GM19467 (cell line): ENCODE results near the gene LENEP.
A peak's percentile ranks its signal among the peaks of the same experiment; 100 is the strongest.

Source experiments
- ATAC-seq: cut with Tn5 transposase; IDR thresholded peaks from one replicate; pipeline ENCODE4 v1.9.1; 2021; ENCODE audit warnings: mild to moderate bottlenecking, moderate library complexity; ENCODE audit not compliant: unreplicated experiment

Gene LENEP

DNA sequence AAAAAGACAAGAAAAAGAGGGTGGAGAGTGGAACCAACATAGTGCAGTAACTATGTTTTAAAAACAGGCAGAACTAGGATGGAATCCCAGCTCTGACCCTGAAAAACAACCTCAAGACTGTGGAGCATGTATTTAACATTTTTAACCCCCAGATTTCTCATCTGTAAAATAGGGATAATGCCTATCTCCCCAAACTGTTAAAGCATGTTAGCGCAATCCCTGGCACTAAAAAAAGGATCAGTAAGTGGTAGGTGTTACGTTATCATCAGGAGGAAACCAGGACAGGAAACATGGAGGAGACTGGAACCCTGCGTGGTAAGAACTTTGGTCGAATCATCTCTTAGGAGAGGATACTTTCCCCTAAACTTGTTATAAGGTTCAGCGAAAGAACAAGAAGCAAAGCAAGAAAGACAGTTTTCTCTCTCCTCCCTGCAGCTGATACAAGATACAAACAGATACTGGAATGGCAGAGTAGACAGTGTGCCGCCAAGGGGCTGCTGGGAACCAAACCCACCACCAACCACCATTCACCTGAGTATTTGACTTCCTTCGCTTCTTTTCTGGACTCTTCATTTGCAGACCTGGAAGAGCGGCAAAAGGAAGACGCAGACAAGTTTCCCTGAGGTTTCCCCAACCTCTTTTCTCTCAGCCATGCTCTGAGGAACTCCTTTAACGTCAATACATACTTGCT lies 32.8 kb upstream of the LENEP start:
- ATAC-seq = no peak

GRCh38 chr1:154961207-154962155 lies 31.9 kb upstream of the LENEP start, which contains the start of gene PYGO2:
Gene PYGO2, minus strand, starts transcription at chr1:154961782. Its CDS starts 206 bp downstream, at chr1:154961576.
- peak; percentile 64 for ATAC-seq

DNA sequence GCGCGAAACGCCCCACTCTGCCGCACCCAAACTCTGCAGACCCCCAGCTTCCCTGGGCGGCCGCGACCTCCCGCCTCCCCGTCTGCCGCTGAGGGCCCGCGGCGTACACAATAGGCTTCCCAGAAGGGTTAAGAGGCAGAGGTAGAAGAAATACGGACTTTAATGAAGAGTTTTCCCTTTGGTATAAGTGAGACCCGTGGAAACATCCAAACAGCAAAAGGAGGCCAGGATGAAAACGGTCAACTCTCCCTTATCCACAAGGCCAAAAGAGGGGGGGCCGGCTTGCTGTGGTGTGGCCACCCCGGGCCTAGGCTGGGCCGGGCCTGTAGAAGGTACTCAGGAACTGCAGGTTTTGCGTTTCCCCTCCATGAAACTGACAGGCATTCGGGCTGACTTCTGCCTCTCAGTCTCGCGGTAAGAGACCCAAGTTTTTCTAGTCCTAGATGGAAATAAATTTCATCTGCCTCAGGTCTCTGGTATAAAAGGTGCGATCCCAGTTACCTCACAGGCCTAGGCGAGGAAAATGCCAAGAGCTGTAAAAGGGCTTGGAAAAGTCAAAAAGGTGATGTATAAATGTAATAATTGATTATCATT lies 31.1 kb upstream of the LENEP start:
- peak; percentile 18 for ATAC-seq

DNA sequence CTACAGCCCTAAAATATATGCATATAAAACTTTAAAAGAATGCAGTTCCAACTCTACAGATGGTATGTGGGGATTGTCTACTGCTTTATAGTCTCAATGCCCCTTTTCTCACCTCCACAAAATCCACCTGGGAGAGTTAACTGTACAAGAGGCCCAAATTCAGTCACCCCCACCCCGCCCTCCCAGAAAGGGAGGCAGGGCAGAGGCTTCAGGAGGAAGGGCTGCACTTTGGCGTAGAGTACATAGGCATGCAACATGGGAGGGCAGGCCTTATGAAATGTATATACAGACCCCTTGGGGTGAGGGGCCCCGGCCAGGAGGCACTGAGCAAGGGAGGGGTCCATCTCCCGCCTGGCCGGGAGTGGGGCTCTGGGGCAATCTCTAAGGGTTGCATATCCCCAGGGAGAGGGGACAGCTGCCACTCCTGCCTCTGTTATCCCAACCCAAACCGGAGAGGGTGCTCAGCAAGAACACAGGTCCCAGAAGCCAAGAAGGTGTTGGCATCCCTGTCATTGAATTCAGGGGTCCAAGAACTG lies 30.5 kb upstream of the LENEP start:
- no peak for ATAC-seq

- ATAC-seq = no peak
These were observed 29.7 kb upstream of the LENEP start for GRCh38 chr1:154963643-154964042.

GRCh38 chr1:154964359-154964758 lies 29.0 kb upstream of the LENEP start:
- no peak for ATAC-seq

DNA sequence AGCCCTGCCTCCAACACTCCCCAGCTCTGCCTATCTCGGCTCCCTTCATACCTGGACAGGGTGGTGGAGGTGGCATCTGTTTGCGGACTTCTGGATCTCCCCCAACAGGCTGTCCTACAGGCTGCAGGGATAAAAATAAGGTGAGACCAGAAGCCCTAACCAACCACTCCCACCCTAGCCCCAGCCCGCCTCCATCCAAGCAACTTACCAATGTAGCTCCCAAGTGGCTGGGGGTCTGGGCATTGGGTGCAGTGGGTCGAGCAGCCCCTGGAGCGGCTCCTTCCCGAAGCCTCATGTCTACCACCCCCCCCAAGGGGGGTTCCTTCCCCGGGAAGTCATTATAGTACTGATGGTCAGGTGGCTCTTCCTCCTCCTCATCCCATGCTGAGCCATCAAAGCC lies 27.3 kb upstream of the LENEP start:
- ATAC-seq = no peak

- ATAC-seq = no peak
These were observed 25.9 kb upstream of the LENEP start for GRCh38 chr1:154967331-154967950.

DNA sequence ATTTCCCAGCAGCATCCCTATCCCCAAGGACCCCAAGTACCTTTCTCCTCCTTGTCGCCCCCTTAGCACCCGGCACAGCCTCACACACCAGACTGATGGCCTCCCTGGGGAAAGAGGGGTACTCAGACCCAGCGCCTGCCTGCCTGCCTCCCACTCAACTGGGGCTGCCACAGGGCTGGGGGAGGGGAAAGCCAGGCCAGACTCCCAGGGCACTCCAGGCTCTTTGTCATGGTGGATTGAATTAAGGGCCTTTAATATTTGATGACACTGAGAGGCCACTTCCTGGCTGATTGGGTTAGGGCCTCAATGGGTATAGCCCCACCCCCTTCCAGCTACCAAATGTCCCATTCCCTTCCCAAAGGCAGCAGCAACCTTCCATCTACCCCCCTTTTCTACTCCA lies 24.7 kb upstream of the LENEP start:
- no peak for ATAC-seq

DNA sequence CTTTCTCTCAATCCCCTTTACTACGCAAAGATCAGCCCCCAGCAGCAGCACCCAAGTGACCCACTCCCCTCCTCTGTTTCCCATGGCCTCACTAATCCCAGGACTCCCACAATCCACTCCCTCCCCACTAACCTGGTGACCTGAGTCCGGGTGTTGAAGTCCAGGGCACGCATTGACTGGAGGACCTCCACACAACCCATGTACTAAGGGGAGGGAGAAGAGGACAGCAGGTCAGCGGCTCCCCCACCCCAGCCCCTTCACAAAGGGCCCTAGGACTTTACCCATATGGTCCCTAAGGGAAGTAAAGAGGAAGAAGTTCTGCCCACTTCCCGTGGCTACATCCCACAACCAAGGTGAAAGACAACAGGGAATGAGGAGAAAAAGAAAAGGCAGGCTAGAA lies 24.1 kb upstream of the LENEP start:
- no peak for ATAC-seq

DNA sequence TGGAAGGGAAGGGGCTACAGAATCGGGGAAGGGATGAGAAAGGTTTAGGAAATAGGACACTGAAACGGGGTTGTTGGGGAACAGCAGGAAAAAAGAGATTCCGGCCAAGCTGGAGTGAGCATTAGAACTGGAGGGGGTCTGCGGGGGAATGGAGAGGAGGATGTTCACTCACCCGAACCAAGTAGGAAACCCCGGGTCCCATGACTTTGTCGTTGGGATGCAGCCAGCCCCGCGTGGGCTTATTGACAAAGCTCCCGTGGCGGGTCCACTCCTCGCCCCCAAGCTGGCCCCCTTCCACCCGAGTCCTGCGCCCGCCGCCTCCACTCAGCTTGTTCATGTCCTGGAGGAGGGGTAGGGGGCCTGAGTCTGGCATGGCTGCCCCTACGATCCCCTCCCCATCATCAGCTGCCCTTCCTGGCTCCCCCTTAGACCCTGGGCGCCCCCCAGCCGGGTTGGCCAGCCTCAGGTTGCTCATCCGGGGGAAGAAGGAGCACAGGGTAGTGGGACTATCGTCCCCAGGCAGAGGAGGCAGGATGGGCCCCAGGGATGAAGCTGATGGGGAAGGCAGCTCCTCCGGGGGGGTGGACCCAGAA lies 23.4 kb upstream of the LENEP start:
- no peak for ATAC-seq

GRCh38 chr1:154970631-154971340 lies 22.6 kb upstream of the LENEP start, which contains the start of gene SHC1:
Gene SHC1, minus strand, starts transcription at chr1:154970747. Its CDS starts 221 bp downstream, at chr1:154970526.
- no peak for ATAC-seq

DNA sequence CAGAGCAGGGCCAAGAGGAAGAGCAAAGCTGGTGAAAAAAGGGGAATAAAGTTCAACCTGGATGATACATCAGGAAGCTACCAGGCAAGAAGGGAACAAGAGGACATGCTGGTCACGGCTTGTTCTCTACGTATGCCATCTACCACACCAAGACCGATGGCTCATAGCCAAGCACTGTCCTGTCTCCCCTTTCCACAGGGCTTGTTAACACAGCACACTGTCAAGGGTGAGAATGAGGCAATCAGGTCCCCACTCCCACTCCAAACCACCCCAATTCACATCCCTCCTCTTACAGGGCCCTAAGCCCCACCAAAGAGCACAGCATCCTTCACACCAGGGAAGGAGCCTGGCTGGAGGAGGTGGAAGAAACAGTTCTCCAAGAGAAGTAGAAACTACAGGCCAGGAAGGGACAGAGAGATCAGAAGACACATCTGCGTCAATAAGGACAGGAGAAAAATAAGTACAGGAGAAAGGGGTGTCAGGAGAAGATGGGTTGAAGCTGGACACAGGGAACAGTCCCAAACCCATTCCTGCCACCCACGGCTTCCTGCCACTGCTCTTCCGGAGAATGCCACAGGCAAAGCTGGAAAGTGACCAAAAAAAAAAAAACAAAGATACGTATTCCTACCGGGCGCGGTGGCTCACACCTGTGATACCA lies 21.9 kb upstream of the LENEP start:
- ATAC-seq = no peak

DNA sequence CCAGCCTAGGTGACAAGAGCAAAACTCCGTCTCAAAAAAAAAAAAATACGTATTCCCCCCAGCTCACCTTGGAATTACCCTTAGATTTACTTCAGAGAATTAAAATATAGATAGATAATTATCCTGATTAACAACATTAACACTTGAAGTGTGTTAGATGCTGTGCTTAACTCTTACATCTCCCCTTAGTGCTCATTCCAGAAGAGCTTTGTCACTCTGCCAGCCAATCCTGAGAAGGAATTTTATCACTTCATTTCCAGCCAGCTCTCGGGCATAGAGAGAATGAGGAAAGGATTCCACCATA lies 21.2 kb upstream of the LENEP start:
- no peak for ATAC-seq

DNA sequence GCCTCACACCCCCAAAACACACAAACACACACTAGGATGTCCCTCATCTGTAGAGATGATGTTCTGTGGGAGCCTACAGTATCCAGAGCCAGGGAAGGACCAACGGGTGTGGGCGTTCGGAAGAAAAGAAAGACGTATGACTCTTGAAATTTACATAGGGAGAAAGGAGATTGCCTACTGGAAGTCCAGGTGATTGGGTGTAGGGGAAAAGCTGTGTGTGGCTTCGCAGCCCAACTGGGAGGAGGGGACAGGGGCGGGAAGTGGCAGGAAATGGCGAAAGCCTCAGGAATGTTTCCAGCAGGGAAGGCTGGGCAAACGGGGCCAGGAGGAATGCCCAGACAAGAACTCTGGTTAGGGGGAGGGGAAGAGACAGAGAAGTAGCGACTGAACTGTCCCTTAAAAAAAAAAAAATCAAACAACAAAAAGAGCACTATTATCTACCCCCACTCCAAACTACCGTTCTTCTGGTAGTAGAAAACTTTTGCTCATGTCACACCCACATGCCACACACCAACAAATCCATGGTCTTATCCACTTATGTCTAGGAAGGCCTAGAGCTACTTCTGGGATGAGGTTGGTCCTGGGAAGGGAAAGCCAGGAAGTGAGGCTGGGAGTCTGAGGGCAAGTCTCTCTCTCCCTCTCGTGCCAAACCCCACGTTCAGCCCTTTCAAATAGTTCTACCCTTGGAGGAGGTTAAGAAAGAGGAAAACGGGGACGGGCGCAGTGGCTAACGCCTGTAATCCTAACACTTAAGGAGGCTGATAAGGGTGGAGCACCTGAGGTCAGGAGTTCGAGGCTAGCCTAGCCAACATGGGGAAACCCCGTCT lies 20.7 kb upstream of the LENEP start:
- ATAC-seq = no peak

DNA sequence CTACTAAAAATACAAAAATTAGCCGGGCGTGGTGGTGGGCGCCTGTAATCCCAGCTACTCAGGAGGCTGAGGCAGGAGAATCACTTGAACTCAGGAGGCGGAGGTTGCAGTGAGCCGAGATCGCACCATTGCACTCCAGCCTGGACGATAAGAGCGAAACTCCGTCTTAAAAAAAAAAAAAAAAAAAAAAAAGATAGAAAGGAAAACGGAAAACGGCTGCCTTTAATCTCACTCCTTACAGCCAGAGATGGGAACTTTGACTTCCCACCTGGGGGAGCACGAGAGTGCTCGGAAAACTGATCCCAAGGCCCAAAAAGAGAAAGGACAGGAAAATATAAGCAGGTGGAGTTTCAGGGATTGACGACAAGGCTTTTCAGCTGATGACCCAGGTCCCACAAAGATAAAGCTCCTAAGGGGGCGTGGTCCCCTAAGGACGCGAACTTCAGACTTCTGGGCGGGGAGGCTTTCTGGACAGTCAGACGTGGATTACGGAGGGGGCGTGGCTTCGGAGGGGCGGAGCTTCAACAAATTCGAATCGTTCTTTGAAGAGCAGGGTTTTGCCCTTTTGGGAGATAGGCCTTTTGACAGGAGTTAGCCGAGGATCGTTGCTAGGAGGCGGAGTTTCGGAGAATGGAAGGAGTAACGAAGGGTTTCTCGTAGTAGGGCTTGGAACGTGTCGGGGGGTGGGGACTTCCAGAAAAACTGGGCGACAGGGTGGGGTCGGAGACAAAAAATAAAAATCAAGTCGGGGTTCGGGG lies 19.9 kb upstream of the LENEP start:
- ATAC-seq = no peak

GRCh38 chr1:154974102-154974807 lies 19.1 kb upstream of the LENEP start, which contains the start of gene CKS1B:
Gene CKS1B, plus strand, starts transcription at chr1:154974681. Its CDS starts 65 bp downstream, at chr1:154974746.
- ATAC-seq = peak; percentile 79
